ENCODE measurements around the gene FBXO38. TPM values are rescaled to one million over a fixed set of nuclear protein-coding genes. Genes with fewer than 3 reads are reported as not detected.

FBXO38 gene
- polyA plus RNA-seq, 1 of the 3 experiments (the other 2 are of a cell fraction): 15.5 TPM

GRCh38 chr5:148397968-148398595 lies 14.3 kb downstream of the FBXO38 start:
- Histone ChIP-seq H3K4me2 (no peak overlapping the region), H3K9ac (no peak overlapping the region), H3K9me3 (no peaks in the 10 kb centered on the region), H3F3A (replicated peaks; ENCODE audit: insufficient read depth) (peaks cover 7% of the 10 kb centered on the region), H3K4me3 (ENCODE audit: low read depth in 2 of 2, low read length in 1 of 2) (no peak overlapping the region), H2AFZ (ENCODE audit: low read depth) (no peak overlapping the region), H3K27me3 (ENCODE audit: insufficient read depth) (no peaks in the 10 kb centered on the region), H3K79me2 (ENCODE audit: insufficient read depth) (peaks cover 44% of the 10 kb centered on the region), H4K20me1 (ENCODE audit: insufficient read depth) (peaks cover 9% of the 10 kb centered on the region), H3K9me2 (no peaks in the 10 kb centered on the region), H3K27ac (ENCODE audit: low read depth in 2 of 2, low read length in 1 of 2) (no peak overlapping the region), H3K36me3 (replicated peaks in 1 of 2; ENCODE audit: control insufficient read depth in 1 of 2, insufficient read depth in 2 of 2, low read length in 1 of 2) (peaks cover 59 to 88% of the 10 kb centered on the region in 2 experiments), H3K4me1 (ENCODE audit: control insufficient read depth in 1 of 2, insufficient read depth in 2 of 2, low read depth in 1 of 2, low read length in 1 of 2) (peaks cover 0 to 13% of the 10 kb centered on the region in 2 experiments; a peak in 3 of 4 replicates)
- CTCF ChIA-PET: interaction anchor here (1.2 to 2.9 kb wide), 2 partner anchors 12 to 333 kb away, joined by 5 to 8 read pairs; no protein-coding TSS in a partner anchor
- POLR2A ChIA-PET: no interaction called here
- no peak for TF ChIP-seq GABPA (IDR thresholded peaks at IDR 0.05; ENCODE audit: low read depth)
- no peak for TF ChIP-seq ZBTB33 (IDR thresholded peaks at IDR 0.05; ENCODE audit: borderline replicate concordance, low read depth)
- no peak for TF ChIP-seq FOSL2 (IDR thresholded peaks at IDR 0.05; ENCODE audit: borderline replicate concordance, low read depth)
- no peak for TF ChIP-seq RAD21 (IDR thresholded peaks at IDR 0.05; ENCODE audit: low read length)
- no peak for TF ChIP-seq SIN3A (IDR thresholded peaks at IDR 0.05; ENCODE audit: borderline replicate concordance, low read depth, low read length)
- TF ChIP-seq EZH2phosphoT487 (IDR thresholded peaks at IDR 0.05; ENCODE audit: borderline replicate concordance, low read depth): no peak
- TF ChIP-seq EP300 (IDR thresholded peaks at IDR 0.05; ENCODE audit: borderline replicate concordance in 1 of 2, low read depth in 1 of 2, low read length in 1 of 2): no peak
- no peak for TF ChIP-seq TAF1 (IDR thresholded peaks at IDR 0.05; ENCODE audit: borderline replicate concordance, low read depth, low read length)
- TF ChIP-seq MAX (IDR thresholded peaks at IDR 0.05; ENCODE audit: low read depth): no peak
- TF ChIP-seq RFX5 (IDR thresholded peaks at IDR 0.05; ENCODE audit: low read length): no peak
- no peak for TF ChIP-seq TCF12 (IDR thresholded peaks at IDR 0.05)
- no peak for TF ChIP-seq POLR2AphosphoS5 (IDR thresholded peaks at IDR 0.05; ENCODE audit: low read depth, low read length)
- no peak for TF ChIP-seq CHD2 (IDR thresholded peaks at IDR 0.05; ENCODE audit: low read length, partially characterized antibody)
- no peak for TF ChIP-seq JUND (IDR thresholded peaks at IDR 0.05)
- no peak for TF ChIP-seq TEAD4 (IDR thresholded peaks at IDR 0.05; ENCODE audit: borderline replicate concordance, insufficient read depth)
- TF ChIP-seq PBX3 (IDR thresholded peaks at IDR 0.05): no peak
- TF ChIP-seq CTCF (IDR thresholded peaks at IDR 0.05): no peak
- no peak for TF ChIP-seq USF2 (IDR thresholded peaks at IDR 0.05; ENCODE audit: borderline replicate concordance, low read depth, low read length)
- no peak for TF ChIP-seq USF1 (IDR thresholded peaks at IDR 0.05; ENCODE audit: borderline replicate concordance, low read depth)
- no peak for TF ChIP-seq NFIC (IDR thresholded peaks at IDR 0.05; ENCODE audit: borderline replicate concordance)
- DNase-seq: no peak
- 96% methylated on average over 3 of the region's 3 CpGs for WGBS (ENCODE audit: low lambda C conversion rate)
